ENCODE results near the gene OPCML.

OPCML gene

DNA sequence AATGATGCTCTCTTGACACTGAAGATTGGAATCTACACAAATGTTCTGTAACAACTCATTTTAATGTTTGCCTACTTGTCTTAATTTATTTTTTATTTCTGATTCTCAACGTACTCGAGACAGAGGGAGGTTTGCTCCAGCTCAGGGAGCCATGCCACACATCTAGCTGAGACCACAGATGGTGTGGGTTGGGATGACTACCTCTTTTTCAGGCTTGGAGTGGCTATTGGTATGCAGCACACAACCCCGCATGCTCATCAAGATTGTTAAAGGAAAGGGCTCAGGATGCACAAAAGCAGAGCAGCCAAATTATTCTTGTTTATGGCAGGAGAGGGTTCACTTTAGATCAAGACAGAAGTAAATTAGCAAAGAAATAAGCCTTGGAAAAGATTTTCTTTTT, 424.5 kb downstream of the OPCML start:
- TF ChIP-seq EZH2 (IDR thresholded peaks at IDR 0.05; ENCODE audit: borderline replicate concordance, low read length) = no peak
- TF ChIP-seq, protein P1, sequence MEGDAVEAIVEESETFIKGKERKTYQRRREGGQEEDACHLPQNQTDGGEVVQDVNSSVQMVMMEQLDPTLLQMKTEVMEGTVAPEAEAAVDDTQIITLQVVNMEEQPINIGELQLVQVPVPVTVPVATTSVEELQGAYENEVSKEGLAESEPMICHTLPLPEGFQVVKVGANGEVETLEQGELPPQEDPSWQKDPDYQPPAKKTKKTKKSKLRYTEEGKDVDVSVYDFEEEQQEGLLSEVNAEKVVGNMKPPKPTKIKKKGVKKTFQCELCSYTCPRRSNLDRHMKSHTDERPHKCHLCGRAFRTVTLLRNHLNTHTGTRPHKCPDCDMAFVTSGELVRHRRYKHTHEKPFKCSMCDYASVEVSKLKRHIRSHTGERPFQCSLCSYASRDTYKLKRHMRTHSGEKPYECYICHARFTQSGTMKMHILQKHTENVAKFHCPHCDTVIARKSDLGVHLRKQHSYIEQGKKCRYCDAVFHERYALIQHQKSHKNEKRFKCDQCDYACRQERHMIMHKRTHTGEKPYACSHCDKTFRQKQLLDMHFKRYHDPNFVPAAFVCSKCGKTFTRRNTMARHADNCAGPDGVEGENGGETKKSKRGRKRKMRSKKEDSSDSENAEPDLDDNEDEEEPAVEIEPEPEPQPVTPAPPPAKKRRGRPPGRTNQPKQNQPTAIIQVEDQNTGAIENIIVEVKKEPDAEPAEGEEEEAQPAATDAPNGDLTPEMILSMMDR (IDR thresholded peaks at IDR 0.05; ENCODE audit: low read length) = no peak
- Histone ChIP-seq H3K9me3 (ENCODE audit: low read length) (no peaks in the 10 kb centered on the region), H3K4me2 (ENCODE audit: low read length) (no peak overlapping the region), H3K79me2 (ENCODE audit: insufficient read depth, low read length) (no peaks in the 10 kb centered on the region), H3K9me2 (ENCODE audit: low read depth, low read length) (no peaks in the 10 kb centered on the region), H3K4me3 (ENCODE audit: low read depth, low read length, poor library complexity, severe bottlenecking) (no peak overlapping the region), H2AFZ (ENCODE audit: low read length) (no peak overlapping the region), H3K27ac (ENCODE audit: low read depth, low read length, poor library complexity, severe bottlenecking) (no peak overlapping the region), H3K36me3 (ENCODE audit: insufficient read depth, low read length) (no peaks in the 10 kb centered on the region), H3K9ac (ENCODE audit: low read length) (no peak overlapping the region), H3F3A (ENCODE audit: insufficient read depth, low read length) (no peaks in the 10 kb centered on the region), H4K20me1 (ENCODE audit: insufficient read depth, low read length) (no peaks in the 10 kb centered on the region), H3K27me3 (ENCODE audit: insufficient read depth, low read length) (no peaks in the 10 kb centered on the region), H3K4me1 (ENCODE audit: insufficient read depth, low read length, severe bottlenecking) (no peaks in the 10 kb centered on the region)

DNA sequence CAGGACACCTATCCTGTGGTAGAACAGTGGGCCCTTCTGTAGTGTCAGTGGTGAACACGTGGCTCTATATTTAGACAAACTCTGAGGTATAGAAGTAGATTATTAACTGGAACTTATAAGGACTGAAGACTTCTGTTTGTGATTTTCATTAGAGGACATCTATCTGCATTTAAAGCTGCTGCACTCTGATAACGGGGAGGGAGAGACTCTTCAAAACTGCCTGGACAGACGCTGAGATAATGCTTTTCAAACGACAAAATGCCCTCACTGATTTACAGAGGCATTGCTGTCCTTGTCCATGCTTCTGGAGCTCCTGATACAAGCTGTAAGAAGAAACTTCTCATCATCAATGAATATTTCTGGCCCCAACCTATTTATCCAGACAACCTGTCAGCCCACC, 425.2 kb downstream of the OPCML start:
- no peak overlapping the region for H3K9ac ChIP-seq (ENCODE audit: low read length)
- H2AFZ ChIP-seq (ENCODE audit: low read length) = no peak overlapping the region
- no peaks in the 10 kb centered on the region for H4K20me1 ChIP-seq (ENCODE audit: insufficient read depth, low read length)
- H3K4me1 ChIP-seq (ENCODE audit: insufficient read depth, low read length, severe bottlenecking) = no peaks in the 10 kb centered on the region
- no peaks in the 10 kb centered on the region for H3K9me2 ChIP-seq (ENCODE audit: low read depth, low read length)
- TF ChIP-seq, protein P1 (IDR thresholded peaks at IDR 0.05; ENCODE audit: low read length) = no peak
- TF ChIP-seq EZH2 (IDR thresholded peaks at IDR 0.05; ENCODE audit: borderline replicate concordance, low read length) = no peak
- no peaks in the 10 kb centered on the region for H3K9me3 ChIP-seq (ENCODE audit: low read length)
- no peaks in the 10 kb centered on the region for H3K27me3 ChIP-seq (ENCODE audit: insufficient read depth, low read length)
- no peak overlapping the region for H3K27ac ChIP-seq (ENCODE audit: low read depth, low read length, poor library complexity, severe bottlenecking)
- no peaks in the 10 kb centered on the region for H3K79me2 ChIP-seq (ENCODE audit: insufficient read depth, low read length)
- no peak overlapping the region for H3K4me2 ChIP-seq (ENCODE audit: low read length)
- H3K4me3 ChIP-seq (ENCODE audit: low read depth, low read length, poor library complexity, severe bottlenecking) = no peak overlapping the region
- no peaks in the 10 kb centered on the region for H3K36me3 ChIP-seq (ENCODE audit: insufficient read depth, low read length)
- no peaks in the 10 kb centered on the region for H3F3A ChIP-seq (ENCODE audit: insufficient read depth, low read length)

DNA sequence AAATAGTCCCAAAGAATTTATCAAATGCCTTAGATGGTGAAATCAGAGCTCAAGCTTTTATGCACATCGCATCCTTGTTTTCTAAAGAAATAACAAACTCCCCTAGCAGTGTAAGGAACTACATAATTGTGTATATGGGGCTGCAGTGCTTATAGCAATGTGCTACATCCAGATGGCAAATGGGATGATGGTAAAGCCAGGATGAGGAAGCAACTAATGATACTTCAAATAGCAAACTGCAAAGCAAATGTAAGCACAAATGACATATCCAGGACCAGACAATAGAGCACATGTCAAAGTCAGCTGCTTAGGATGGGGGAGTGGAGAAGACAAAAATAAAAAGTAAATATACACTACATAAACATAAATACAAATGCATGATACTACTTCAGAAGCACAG, 425.9 kb downstream of the OPCML start:
- H3K79me2 ChIP-seq (ENCODE audit: insufficient read depth, low read length) = no peaks in the 10 kb centered on the region
- no peaks in the 10 kb centered on the region for H4K20me1 ChIP-seq (ENCODE audit: insufficient read depth, low read length)

More for the DNA sequence above, 425.9 kb downstream of the OPCML start:
- TF ChIP-seq EZH2 (IDR thresholded peaks at IDR 0.05; ENCODE audit: borderline replicate concordance, low read length) = no peak
- TF ChIP-seq, protein P1 (IDR thresholded peaks at IDR 0.05; ENCODE audit: low read length) = no peak
- Histone ChIP-seq H3K4me2 (ENCODE audit: low read length) (no peak overlapping the region), H3K4me1 (ENCODE audit: insufficient read depth, low read length, severe bottlenecking) (no peaks in the 10 kb centered on the region), H3K27me3 (ENCODE audit: insufficient read depth, low read length) (no peaks in the 10 kb centered on the region), H3K9me2 (ENCODE audit: low read depth, low read length) (no peaks in the 10 kb centered on the region), H3K9me3 (ENCODE audit: low read length) (no peaks in the 10 kb centered on the region), H3K36me3 (ENCODE audit: insufficient read depth, low read length) (no peaks in the 10 kb centered on the region), H2AFZ (ENCODE audit: low read length) (no peak overlapping the region), H3K27ac (ENCODE audit: low read depth, low read length, poor library complexity, severe bottlenecking) (no peak overlapping the region), H3K4me3 (ENCODE audit: low read depth, low read length, poor library complexity, severe bottlenecking) (no peak overlapping the region), H3F3A (ENCODE audit: insufficient read depth, low read length) (no peaks in the 10 kb centered on the region), H3K9ac (ENCODE audit: low read length) (no peak overlapping the region)

All from OCI-LY1 (cell line).